M059J (cell line): Measurements from ENCODE around the gene PLAC9. TPM values are rescaled to one million over a fixed set of nuclear protein-coding genes. Genes with fewer than 3 reads are reported as not detected.

Experiments
- DNase-seq: peaks from one replicate; pipeline ENCODE4 v3.0.0-alpha.2; 2012; ENCODE audit warnings: low read depth
- total RNA-seq: library from RNA; depleted of rRNA; stranded (reverse); fragments of >200 nt; shearing (Covaris generic); gene quantifications from 2 replicates; pipeline ENCODE4 v1.2.3, GENCODE V29; 2014

Gene PLAC9
- total RNA-seq, 1 experiment from 2014 or later, result not detected

DNA sequence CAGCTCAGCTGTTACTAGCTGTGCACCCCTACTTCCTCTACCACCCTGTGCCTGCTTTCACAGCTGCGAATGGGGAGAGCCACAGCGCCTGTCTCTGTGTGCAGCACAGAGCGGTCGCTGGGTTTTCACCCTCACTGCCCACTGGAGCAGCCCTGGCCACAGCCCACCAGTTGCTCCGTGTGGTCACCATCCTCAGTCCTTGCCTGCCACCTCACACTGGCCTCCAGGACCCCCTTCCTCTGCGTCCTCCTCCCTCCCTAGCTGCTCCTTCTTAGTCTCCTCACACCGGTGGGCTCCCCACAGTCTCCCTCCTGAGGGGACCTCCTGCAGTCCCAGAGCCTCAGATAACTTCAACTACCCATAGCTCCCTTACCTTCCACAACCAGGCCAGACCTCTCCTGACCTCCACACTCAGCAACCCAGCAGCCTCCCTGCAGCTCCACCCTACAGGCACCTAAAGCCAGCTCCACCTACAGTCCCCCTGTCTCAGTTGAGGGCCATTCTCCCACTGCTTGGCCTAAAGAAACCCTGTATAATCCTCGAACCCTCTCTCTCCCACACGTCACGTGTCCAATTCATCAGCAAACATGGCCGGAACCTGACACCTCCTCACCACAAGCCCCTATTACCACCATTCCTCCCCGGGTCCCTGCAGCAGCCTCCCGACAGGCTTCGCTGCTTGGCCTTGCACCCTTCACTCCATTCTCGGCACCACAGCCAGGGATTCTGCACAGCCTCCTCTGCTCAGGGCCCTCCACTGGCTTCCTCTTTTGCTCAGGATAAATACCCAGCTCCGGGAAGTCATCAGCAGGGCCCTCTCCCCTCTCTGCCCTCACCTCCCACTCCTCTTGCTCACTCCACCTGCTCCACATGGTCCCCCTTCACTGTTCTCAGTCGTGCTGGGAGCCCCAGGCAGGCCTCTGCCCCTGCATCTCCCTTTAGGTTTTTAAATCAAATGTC, 28.1 kb downstream of the PLAC9 start:
- DNase-seq, result no peak

DNA sequence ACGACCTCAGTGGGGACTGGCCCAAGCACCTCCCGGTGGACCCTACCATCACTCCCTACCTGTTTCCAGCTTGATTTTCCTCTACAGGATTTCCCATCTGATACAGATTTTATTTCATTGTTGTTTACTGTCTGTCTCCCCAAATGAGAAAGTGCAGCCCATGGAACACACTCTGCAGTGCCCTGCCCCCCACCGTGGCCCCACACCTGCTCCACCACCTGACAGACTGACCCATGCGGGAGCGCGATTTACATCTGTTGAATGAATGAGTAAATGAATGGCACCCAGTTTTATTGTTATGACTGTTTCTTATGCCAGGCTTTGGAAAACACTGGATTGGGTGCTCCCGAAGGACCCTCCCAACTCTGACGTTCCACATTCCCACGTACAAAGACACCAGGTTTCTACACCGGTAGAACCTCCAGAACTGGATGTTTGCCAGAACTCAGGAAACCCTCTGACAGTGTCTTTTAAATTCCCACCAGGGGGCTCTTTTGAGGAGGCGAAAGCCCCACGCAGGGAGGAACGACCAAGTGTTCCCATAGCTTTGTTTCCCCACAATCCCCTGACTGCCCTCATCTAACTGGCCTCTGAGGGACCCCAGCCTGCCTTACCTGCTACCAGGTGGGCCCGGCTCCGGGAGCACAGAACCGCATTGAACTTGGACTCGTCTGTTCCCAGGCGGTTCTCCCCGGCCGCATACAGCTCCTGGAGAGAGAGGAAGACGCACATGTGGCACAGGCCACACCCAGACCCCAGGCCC, 29.0 kb downstream of the PLAC9 start:
- no peak for DNase-seq

DNA sequence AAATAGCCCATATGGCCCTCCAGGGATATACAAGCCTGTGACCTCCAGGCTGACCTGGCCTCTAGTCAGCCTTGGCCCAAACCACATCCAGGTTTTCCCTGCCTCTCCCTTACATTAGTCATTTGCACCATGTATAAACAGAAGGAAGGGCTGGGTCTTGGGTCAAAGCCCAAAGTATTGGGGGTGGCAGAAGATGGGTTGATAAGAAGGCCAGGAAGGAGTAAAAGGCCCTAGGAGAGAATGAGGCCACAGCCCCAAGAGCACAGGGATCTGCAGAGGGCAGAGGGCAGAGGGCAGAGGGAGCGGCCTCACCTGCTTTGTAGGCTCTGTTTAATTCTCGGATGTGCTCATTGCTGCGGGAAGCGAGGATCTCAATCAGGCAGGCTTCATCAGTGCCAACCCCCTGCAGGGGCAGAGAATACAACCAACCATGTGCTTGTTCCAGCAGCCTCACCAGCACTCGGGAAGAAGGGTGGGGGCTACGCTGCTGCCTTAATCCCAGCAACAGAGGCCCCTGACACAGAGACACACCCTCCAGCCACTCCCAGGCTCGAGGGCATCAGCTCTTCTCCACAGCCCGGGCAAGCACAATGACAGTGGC, 31.3 kb downstream of the PLAC9 start:
- DNase-seq, result peak; percentile 94

DNA sequence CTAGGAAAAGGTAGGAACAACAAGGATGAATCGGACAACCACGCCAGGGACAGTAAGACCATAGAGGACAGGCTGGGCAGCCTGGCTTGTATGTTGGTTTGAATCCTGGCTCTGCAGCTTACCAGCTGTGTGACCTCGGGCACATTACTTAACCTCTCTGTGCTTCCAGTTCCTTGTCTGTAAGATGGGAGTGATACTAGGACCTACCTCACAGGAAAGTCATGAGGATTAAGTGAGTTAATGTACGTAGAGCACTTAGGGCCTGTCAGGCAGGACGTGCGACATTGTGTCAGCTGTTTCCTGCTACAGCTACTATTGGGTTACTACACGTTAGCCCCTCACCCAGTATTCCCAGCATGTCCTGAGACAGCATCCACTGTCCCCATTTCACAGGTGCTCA, 32.1 kb downstream of the PLAC9 start:
- DNase-seq, result no peak

DNA sequence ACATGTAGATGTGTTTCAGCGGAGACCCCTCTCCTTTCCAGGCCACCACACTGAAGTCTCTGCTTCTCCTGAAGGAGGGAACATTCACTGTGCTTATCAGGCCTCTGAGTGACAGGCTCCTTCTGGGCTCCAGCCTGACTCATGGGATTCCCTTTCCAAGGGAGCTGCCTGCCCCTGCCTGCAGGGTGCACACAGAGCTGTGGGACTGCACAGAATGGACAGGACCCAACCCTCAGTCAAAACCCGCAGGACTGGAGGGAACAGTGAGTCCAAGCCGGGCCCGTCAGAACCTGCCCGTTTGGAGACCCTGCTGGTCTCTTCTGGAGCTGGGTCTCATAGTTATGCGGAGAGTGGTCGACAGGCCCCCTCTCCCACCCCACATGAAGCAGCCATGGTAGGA, 32.6 kb downstream of the PLAC9 start:
- peak; percentile 79 for DNase-seq

DNA sequence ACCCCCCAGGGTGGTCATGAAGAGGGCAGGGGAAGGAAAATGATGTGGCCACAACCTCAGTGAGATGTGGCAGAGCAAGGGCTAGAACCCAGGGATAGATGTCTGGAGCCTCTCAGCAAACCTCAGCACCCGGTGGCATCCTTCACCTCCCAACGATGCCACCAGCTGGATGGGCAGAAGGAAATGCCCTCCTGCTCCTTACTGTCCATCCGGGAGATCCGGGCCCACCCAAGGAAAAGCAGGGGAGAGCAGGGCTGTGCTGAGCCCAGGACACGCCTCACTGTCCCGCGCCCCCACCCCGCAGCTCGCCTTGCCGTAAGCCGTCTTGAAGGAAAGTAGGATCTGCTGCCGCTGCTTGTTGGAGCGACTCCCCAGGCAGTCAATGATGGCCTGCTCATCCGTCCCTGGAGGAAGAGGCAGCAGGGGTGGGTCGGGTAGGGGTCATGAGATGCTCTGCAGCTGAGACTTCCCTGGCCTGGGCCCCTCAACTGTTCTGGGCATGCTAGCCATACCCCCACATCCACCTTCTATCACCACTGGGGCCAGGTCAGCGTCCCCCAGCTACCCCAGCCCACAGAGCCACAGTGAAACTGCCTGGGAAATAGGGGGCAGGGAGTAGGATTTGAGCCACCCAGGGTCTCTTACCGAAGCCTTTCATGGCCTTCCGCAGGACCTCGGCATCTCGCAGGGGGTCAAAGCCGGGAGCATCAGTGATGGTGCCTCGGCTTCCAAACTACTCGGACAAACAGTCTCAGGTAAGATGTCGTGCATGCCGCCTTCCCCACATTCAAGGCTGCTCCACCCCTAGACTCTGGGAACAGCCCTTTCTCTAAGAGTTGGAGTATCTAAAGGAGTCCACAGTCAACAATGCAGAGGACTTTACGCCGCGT, 34.3 kb downstream of the PLAC9 start:
- DNase-seq, result no peak

DNA sequence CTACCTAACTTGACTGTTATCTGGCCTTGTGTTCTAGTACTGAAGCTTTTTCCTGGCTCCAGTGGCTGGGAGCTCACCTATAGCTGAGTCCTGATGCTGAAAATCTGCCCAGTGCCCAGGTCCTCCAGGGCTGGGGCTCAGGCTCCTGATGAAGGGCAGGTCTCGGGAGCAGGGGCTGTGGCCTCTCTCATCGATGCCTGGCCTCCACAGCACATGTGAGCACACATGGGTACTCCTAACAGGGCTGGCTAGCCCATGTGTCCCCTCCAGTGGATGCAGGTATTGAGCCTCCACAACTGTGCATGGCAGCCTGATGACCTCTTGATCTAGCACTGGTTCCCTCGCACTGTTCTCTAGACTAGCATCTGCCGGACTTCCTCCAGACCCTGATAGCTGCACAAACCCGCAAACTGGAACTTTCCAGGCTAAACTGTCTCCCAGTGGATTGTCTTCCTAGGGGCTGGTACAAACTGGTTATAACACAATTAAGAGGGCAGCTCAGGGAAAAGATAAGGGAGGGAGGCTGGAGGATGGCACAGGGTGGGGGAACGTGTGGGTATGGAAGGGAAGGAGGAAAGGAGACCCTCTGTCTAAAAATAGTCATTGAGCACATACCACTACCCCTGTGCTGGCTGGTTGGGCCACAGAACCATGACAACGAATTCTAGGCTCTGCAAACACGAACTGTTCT, 35.1 kb downstream of the PLAC9 start:
- no peak for DNase-seq

DNA sequence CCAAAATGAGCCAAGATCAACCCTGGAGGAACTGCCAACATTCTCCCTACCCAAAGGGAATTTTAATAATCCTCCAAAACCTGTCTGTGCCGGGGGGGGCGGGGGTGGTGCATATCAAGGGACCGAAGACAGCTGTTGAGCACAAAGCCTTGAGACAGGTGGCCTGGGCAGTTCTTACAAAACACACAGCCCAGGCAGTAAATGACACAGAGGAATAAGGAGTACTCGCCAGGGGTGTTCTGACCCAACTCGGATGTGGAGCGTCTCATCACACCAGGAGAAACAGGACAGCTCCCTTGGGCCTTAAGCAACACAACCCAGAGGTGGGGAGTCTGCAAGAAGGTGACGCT, 35.6 kb downstream of the PLAC9 start:
- no peak for DNase-seq

DNA sequence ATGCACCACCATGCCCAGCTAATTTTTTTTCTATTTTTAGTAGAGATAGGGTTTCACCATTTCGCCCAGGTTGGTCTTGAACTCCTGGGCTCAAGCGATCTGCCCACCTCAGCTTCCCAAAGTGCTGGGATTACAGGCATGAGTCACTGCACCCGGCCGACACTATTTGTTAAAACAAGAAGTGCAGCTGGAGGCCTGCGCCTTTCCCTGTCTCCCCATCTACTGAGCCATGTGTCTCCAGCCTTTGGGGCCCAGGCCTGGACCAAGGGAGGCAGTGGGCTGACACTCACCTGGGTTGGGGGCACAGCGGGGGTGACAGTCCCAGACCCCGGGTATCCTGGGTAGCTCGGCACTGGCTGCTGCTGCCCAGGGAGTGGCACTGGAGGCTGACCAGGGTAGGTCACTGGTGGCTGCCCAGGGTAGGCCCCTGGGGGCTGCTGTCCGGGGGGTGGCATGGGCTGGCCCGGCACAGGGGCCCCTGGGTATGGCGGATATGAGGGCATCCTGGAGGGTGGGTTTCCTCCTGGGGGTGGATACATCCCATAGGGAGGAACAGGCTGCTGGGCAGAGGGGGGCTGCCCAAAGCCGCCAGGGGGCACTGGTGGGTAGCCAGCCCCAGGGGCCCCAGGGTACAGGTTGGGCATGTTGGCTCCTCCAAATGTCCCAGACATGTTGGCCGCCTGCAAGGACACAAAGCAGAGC, 36.3 kb downstream of the PLAC9 start:
- DNase-seq, result no peak

DNA sequence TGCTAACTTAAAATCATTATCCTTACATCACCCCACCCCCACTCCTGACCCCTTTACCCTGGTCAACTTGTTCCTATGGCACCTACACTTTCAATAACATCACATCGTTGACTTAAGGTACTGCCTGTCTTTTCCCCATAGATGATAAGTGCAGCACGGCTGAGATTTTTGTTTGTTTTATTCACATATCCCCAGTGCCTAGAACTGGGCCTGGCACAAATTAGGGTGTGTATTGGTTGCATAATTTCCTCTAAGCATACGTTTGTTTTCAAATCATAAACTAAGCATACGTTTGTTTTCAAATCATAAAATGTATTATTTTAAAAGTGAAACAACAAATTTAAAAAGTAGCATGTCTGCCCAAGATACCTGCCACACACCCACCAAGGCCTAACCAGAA, 37.5 kb downstream of the PLAC9 start:
- no peak for DNase-seq

DNA sequence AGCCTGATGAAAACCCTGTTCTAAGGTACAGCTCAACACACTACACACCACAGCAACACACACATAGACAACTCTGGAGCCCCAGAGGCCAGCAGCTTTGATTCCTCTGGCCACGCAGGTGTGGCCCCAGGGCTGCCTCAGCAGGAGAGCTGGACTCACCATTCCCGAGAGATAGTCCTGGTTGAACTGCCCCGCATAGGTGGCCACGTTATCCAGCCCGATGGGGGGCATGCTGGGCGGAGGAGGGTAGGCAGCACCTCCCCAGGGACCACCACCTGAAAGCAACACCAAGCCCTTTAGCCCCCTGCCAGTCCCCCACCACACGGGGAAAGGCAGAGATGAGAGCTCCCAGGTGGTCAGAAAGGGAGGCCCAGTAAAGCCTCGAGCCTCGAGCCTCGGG, 38.1 kb downstream of the PLAC9 start:
- DNase-seq, result no peak

DNA sequence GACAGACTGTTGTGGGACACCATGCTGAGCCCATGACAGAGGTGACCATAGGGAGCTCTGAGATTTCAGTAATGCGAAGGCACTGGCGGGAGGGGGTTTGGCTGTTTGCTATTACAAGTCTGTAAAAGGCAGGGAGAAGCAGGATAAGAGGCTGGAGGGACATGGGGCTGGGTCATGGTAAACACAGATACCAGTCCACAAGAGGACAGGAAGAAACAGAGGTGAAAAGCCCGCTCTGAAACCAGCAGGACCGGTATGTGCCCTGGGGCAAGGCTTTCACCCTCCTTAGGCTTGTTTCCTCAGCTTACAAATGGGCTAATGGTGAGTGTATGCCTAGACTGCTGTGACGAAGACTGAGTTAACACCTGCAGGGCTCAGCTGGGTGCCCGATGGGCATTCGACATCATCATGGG, 38.7 kb downstream of the PLAC9 start:
- DNase-seq, result no peak

DNA sequence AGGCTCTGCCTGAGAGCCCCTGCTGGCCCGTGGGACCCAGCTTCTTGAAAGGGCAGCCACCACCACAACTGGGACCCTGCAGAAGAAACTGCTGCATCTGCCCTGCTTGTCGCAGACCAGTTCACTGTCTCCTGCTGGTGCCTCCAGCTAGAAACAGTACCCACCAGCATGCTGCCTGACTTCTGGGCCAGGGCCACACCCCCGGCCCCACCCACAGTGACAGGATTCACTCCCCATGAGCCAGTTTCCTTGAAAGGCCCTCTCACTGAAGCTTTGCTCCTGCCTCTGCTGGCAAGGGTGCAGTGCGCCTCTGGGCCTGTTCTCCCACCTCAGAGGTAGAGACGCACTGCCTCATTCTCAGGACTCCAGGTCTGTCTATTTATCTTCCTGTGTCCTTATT, 40.4 kb downstream of the PLAC9 start:
- DNase-seq, result no peak

DNA sequence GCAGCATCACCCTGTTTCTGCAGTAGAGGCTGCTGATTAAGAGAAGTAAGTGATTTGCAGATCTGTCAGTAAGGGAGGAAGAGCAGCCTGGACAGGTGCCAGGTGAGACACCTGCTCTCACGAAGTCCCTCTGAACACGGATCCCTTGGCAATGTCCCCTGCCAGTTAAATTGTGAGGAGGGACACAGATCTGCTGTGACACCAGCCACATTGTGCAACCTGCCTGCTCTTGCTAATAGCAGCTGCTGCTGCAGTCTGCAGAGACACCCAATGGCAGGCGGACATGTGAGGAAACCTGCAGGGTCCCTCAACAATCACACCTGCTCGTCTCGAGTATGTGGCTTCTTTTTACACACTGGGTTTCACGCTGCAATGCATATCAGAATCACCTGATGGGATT, 40.9 kb downstream of the PLAC9 start:
- no peak for DNase-seq

DNA sequence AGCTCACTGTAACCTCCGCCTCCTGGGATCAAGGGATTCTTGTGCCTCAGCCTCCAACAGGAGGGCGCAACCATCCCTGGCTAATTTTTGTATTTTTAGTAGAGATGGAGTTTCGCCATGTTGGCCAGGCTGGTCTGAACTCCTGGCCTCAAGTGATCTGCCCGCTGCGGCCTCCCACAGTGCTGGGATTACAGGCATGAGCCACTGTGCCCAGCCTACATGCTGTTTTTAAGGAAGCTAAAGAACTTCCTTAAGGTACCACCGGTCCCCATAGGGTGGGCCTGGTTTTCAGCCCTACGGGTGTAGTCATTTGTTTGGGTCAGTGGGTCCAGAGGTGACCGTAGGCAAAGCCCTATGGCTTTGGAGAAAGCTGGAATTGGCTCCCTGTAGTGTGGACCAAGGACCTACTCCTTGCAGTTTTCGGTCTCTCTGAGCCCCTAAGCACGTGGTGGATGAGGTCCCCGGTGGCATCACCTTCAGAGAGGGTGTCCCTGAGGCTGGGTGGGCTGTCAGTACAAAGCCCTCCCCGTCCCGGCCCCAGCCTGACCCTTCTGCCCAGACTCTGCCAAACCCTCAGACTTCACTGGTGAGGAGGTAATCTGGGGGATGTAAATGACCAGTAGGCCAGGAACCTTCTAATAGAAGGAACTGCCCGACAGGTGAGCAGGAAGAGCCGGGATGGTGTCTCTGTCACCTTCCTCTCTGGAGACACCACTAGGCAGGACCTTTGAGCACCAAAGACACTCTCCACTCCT, 42.3 kb downstream of the PLAC9 start:
- DNase-seq, result no peak

DNA sequence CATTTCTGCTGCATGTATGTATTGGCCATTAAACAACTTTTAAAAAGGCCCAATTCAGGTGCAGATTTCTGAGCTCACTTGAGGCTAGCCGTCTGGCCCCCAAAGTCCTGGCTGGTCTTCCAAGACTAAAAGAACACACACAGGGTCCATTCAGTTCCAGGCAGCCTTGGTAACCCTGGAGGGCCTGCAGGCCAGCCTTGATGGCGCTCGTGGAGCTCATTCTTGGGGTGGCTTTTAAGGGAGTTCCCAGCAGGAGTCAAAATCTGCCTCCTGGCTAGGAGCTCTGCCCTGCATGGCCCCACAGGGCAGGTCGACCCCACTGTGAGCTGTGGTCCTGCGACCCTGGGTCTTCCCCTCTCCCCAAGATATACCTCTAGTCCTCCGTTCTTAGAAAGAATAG, 44.0 kb downstream of the PLAC9 start:
- no peak for DNase-seq

DNA sequence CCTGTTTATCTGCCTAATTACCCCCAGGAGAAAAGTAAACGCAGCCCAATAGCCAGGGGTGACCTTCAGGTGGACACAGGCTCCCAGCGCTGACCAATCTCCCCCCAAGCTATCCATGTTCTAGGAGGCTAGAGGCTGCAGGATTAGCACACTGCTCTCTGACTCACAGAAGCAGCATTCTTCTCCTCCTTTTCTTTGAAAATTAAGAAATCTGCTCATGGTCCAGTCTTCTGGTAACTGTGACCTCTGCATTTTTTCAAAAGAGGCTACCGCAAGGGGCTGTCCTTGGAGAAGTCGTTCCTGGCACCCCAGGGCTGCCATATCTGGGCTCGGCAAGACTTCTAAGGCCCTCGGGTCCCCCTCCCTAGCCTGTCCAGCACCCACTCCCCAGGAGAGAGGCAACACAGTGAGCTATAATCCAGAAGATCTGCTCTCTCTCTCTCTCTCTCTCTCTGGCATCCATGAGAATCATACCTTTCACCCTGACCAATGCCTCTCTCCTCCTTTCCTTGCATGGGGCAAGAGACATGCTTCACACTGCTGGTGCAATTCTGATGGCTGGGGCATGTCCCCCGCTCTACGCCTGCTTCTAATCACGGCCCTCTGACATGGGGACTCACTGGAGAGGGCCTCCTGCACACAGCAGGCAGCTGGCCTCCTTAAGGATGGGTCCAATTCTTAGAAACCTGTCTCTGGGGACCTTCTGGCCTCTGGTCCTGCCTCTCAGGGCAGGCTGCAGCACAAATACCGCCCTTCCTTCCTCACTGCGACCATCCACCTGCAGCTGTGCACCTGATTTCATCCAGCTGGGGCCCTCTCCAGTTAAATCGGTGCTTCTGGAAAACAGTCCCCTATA, 45.5 kb downstream of the PLAC9 start:
- DNase-seq, result peak; percentile 24

DNA sequence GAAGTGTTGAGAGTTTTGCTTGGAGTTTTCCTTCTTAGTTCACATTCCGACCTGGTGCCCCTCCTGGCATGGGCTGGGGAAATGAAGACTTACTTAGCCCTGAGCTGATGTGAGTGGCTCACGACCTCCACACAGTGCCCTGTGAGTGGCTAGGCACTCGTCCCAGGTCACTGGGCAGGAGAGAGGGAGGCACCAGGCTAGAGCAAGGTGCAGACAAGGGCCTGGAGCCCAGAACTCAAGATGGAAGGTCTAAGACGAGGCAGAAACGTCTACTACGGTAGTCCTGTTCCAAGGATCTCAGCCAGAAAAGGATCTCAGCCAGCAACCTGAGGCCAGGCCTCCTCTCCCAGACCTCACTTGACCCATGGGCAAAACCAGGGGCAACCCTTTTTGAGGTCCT, 50.5 kb downstream of the PLAC9 start:
- DNase-seq, result no peak

DNA sequence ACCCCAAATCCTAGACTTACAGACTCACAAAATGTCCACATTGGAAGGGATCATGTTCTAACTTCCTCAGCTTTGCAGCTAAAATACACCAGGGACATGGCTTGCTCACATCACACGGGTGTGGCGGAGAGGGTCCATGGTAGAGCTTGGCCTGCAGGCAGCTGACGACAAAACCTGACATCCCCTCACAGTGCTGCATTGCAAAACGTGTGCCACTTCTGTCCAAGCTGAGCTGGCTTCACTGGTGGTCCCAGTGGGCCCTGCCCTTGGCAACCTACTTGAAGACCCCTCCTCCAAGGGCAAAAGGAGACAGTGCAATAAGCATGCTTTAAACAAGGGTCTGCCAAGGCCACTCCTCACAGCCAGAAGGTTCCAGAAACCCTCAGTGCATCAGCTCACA, 50.9 kb downstream of the PLAC9 start:
- no peak for DNase-seq
